NCI-H345 (cell line): Measurements from ENCODE around the gene NCK2.
"Not testable (repeated sequence)": the region's sequence is repeated elsewhere in the genome, so short reads cannot be mapped to it uniquely, and the experiment has no call there.

ENCODE experiments used
- DNase-seq: peaks from one replicate; lab custom pipeline; 2025; lab: John Stamatoyannopoulos, UW

Gene NCK2

GRCh38 chr2:105756435-105756834 is 11.7 kb downstream of the NCK2 start:
- no peak for DNase-seq

GRCh38 chr2:105756865-105757264 is 12.2 kb downstream of the NCK2 start:
- DNase-seq = not testable (repeated sequence)

- no peak for DNase-seq
Measured at GRCh38 chr2:105757433-105757832, 12.7 kb downstream of the NCK2 start.

- DNase-seq = no peak
Measured at GRCh38 chr2:105760191-105760590, 15.5 kb downstream of the NCK2 start.

- no peak for DNase-seq
Measured at GRCh38 chr2:105760639-105761337, 16.1 kb downstream of the NCK2 start.

- no peak for DNase-seq
Measured at GRCh38 chr2:105761931-105762515, 17.3 kb downstream of the NCK2 start.

GRCh38 chr2:105763076-105763475 is 18.4 kb downstream of the NCK2 start:
- DNase-seq = no peak

GRCh38 chr2:105764059-105764458 is 19.3 kb downstream of the NCK2 start:
- DNase-seq = no peak

- DNase-seq = no peak
Measured at GRCh38 chr2:105765415-105766299, 20.9 kb downstream of the NCK2 start.

GRCh38 chr2:105766300-105766866 is 21.7 kb downstream of the NCK2 start:
- no peak for DNase-seq

GRCh38 chr2:105768176-105768575 is 23.5 kb downstream of the NCK2 start:
- no peak for DNase-seq

- no peak for DNase-seq
Measured at GRCh38 chr2:105768961-105769452, 24.3 kb downstream of the NCK2 start.

GRCh38 chr2:105769504-105769903 is 24.8 kb downstream of the NCK2 start:
- DNase-seq = no peak

- DNase-seq = no peak
Measured at GRCh38 chr2:105770149-105770548, 25.4 kb downstream of the NCK2 start.

- not testable (repeated sequence) for DNase-seq
Measured at GRCh38 chr2:105771291-105771690, 26.6 kb downstream of the NCK2 start.

- DNase-seq = no peak
Measured at GRCh38 chr2:105771836-105772235, 27.1 kb downstream of the NCK2 start.

- DNase-seq = no peak
Measured at GRCh38 chr2:105772362-105772761, 27.6 kb downstream of the NCK2 start.

- peak; percentile 44 for DNase-seq
Measured at GRCh38 chr2:105773568-105773967, 28.9 kb downstream of the NCK2 start.

- no peak for DNase-seq
Measured at GRCh38 chr2:105774781-105775337, 30.1 kb downstream of the NCK2 start.

GRCh38 chr2:105775809-105776559 is 31.3 kb downstream of the NCK2 start:
- DNase-seq = no peak

GRCh38 chr2:105776560-105776928 is 31.8 kb downstream of the NCK2 start:
- no peak for DNase-seq
